ENCODE measurements around the gene SGSM2.

Gene SGSM2

DNA sequence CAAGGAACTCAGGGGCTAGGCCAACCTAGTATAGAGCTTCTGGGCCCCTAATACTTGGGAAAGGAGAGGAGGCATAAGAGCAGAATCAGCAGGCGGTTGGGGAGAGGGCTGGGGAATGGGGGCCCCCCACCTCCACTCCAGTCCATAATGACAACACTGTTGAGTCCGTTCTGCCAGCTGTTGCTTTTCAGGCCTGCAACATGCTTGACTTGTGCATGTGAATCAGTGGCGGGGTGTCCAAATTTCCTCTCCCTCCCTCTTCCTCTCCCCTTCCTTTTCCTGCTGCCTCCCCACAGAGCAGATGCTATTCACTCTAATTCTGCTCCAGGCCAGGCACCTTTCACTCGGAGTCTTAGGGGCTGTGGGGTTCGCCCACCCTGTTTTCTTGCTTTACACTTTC lies 31.7 kb downstream of the SGSM2 start:
- no peak for DNase-seq

DNA sequence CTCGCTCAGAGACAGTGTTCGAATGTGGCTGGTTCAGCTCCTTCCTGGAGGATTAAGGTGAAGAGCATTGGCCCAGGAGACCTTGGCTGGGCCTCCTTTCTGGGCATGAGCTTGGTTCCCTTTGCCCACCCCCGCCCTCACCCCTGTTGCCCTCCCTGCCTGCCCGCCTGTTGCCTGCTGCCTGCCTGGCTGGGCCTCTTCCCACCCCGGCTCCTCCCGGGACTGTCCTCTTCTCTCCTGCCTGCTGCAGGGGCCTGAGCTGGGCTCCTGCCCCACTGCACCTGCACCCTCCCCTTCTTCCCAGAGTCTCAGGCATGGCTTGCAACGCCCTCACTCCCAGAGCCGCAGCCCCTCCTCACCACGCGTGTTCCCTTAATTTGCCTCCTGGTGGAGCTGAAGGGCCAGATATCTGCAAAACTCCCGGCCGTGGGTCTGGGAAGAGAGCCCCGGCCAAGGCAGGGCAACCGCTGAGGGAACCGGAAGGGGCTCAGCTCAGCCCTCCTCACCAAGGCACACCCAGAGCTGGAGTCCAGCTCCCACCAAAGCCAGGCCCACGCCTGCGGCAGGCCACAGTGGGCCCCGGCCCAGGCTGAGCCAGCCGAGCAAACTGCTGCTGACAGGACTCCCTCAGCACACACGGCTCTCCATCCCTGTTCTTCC lies 32.4 kb downstream of the SGSM2 start:
- DNase-seq: no peak

DNA sequence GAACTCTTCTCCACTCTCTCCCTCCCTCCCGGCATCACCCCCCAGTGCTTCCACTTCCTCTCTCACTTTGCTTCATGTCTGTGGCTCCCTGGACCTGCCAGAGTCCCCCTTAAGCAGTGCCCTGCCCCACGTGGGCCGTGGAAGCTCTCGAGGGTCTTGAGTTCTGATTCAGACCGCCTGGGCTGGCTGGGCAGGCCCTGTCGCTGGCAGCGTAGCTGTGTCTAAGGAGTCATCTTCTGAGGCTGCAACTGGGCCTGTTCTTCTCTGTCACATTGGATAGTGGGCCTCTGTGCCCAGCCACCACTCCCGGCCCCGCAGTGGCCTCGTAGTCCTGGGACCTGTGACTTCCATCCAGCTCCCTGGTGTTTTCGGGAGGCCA lies 32.9 kb downstream of the SGSM2 start:
- no peak for DNase-seq

DNA sequence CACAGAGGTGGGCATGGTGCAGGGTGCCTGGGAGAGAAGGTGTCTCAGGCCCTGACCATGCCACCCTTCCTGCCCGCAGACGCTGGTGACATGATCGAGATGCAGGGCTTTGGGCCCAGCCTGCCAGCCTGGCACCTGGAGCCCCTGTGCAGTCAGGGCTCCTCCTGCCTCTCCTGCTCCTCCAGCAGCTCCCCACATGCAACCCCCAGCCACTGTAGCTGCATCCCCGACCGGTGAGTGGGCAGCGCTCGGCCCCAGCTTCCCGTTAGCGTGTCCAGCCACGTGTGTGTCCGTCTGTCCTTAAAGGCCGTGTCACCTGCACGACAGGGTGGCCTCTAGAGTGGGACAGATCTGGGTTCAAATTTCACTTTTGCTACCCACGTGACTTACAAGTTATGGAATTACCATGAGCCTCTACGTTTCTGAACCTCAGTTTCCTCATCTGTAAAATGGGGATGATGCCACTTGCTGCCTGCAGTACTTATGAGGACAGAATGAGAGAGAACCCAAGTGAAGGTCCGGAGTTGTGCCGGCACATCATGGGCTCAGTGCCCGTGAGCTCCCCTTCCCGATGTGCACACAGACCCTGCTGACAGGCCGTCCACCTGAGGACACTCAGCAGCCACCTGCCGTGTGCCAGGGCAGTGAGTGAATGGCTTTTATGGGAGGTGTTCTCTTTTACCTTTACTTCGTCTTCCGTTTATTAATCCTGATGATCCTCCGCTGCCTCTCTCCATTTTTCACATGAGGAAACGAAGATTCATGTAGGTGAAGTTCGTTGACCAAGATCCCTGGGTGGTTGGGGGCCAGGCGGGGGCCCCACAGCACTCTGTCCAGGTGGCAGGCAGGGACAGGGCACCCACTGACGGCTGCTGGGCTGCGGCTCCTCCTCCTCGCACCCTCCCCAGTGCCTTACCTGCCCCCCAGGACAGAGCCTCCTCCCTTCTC lies 34.2 kb downstream of the SGSM2 start:
- no peak for DNase-seq

DNA sequence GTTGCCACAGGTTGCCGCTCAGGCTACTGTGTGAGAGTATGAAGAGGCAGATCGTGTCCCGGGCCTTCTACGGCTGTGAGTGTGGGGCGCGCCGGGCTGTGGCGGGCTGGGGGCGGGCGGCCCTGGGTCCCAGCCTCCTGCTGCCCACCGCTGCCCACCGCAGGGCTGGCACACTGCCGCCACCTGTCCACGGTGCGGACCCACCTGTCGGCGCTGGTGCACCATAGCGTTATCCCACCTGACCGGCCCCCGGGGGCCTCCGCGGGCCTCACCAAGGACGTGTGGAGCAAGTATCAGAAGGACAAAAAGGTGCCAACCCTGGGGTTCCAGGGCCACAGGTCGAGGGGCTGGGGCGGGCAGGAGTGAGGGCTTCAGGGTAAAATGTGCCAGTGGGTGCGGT lies 34.9 kb downstream of the SGSM2 start:
- DNase-seq: no peak

DNA sequence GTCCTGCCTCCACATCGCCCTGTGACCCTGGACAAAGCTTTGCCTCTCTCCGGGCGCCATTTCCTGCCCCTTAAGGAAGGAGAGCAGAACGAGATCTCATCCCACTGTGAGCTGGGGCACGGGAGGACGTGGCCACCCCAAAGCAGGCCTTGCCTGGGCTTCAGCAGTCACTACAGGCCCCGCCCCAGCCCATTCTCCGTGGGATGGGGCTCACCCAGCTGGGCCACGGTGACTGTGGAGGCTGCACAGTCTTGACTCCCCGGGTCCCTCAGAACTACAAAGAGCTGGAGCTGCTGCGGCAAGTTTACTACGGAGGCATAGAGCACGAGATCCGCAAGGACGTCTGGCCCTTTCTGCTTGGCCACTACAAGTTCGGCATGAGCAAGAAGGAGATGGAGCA lies 35.4 kb downstream of the SGSM2 start:
- no peak for DNase-seq

DNA sequence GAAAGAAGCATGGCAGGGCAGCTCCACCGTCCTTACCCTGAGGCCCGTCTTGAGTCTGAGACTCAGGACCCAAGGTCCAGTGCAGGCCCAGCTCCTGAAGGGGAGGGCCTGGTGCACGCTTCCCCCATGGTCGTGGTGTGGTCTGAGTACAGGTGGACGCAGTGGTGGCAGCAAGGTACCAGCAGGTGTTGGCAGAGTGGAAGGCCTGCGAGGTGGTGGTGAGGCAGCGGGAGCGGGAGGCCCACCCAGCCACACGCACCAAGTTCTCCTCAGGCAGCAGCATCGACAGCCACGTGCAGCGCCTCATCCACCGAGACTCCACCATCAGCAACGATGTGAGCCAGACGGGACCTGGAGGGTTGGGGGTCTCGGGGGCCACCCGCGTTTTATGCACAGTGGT lies 35.9 kb downstream of the SGSM2 start:
- no peak for DNase-seq

DNA sequence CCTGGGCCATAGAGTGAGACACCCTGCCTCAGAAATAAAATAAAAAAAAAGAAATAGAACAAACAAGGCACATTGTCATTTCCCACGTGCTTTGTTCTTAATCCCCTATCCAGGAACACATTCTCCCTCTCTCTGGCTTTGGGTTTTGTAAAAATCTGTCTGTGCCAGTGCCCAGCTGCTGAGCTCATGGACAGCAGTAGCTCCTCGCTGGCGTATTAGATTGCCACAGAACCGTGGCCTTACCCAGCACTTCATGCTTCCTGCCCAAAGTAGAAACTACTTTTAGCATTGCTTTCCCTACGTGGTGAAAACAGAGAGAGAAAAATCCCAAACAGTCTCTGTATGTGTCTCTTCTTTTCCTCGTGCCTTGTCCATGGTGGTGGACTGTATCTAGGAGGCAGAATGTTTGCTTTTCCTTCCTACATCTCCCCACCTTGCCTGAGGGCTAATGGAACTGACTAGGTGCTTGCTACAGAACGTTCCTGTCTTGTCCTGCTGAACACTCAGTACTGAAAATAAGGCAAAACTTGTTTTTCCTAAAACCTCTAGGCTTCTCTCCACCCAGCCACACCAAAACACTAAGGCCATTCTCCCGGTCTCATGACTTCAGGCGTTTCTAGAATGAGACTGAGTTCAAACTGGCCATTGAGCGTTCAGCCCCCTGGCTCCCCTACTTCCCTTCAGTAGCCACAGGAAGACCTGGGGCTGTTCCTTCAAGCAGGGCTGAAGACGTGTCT lies 37.4 kb downstream of the SGSM2 start:
- DNase-seq: no peak

DNA sequence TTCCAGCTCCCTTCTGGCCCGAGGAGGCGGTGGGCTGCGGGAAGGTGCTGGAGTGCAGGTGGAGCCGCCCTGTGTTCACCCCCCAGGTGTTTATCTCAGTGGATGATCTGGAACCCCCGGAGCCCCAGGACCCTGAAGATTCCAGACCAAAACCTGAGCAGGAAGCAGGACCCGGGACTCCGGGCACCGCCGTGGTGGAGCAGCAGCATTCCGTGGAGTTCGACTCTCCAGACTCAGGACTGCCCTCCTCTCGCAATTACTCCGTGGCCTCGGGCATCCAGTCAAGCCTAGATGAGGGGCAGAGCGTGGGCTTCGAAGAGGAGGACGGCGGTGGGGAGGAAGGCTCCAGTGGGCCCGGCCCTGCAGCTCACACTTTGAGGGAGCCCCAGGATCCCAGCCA lies 38.1 kb downstream of the SGSM2 start:
- no peak for DNase-seq

DNA sequence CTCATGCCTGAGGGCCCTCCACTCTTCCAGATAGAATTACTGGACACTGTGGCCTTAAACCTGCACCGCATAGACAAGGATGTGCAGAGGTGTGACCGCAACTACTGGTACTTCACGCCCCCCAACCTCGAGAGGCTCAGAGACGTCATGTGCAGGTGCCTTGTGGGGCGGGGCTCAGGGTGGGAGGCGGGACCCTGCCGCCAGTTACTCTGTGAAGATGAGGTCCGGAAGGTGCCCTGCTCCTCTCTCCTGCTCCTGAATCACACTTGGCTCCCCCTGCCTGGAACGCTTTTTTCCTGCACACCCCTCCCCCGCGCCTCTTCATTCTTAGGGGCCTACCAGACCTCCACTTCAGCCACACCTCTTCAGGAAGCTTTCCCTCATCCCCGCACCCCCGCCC lies 38.8 kb downstream of the SGSM2 start:
- DNase-seq: no peak

DNA sequence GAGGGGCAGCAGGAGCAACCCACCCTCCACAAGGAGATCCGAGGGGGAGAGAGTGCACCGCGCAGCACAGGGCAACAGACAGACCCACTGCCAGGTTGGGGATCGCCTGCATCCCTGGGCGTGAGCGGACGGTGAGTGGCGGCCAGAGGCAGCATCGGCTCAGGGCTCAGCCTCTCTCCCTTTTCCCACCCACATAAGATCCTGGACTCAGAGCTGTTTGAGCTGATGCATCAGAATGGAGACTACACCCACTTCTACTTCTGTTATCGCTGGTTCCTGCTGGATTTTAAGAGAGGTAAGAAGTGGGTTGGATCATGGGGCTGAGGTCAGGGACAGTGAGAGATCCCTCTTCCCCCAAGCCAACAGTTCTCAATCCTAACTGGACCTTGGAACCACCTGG lies 40.4 kb downstream of the SGSM2 start:
- DNase-seq: no peak

DNA sequence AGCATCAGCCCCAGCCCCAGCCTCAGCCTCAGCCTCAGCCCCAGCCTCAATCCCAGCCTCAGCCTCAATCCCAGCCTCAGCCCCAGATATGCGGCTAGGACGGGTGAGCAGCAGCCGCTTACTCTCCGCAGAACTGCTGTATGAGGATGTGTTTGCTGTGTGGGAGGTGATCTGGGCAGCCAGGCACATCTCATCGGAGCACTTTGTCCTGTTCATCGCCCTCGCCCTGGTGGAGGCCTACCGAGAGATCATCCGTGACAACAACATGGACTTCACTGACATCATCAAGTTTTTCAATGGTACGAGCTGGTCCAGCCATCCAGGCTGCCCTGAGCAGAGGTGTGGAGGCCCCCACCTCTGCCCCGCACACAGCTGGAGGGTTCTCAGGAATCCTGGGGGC lies 41.6 kb downstream of the SGSM2 start:
- no peak for DNase-seq

DNA sequence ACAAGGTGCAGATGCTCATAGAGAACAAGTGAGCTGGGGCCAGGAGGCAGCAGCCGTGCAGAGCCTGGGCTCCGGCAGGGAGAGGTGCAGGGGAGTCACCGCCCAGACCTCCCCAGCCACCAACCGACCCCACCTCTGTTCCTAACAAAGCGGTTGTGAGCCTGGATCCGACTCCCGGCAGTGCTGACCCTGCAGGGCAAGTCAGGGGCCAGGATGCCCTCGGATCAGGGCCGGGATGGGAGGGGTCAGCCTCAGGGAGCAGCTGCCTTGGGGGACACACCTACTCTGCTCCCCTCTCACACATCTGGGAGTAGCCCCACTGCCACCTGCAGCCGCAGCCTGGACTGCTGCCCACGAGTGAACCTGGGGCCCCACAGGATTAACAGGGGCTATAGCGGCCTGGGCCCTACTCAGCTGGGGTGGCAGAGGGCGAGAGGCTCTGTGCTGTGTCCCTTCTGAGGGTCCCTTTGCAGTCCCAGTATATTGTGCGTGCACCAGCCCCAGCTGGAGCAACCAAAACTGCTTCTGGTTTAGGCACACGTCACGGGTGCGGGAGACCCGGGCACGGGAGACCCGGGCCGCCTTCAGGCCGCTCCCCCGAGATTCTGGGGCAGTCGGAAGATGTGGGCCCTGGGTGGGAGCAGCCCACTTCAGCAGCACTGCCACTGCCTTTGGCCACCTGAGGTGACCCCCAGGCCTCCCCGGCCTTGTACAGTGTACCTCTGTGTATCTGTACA lies 42.4 kb downstream of the SGSM2 start:
- DNase-seq: no peak

DNA sequence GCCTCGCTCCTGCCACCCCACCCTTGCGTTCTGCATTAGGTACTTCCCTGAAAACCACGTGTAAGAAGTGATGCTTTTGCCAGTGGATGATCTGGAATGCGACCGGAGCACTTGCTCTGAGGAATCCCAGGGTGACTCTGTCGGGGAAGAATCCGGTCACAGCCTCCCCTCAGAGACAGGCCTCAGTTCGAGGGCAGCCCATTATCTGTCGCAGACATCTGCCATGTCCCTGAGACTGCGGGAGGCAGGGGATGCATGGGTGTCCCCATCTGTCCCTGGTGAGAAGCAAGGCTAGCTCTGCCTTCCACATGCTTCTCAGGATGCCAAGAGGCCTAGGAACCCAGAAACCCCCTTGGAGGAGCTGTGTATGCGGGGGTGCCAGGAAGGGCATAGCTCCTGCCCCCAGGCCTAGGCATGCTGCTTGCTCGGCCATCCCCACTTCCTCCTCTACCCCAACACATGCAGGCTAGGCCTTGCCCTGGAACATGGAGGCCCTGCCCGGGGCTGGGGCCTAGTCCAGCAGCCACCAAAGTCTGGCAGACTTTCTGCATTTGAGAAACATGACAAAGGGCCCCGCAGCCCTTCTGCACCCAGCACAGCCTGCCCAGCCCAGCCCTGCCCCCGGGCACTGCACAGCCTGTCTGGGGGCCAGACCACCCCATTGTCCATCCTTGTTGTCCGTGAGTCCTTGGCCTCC lies 43.1 kb downstream of the SGSM2 start:
- no peak for DNase-seq

DNA sequence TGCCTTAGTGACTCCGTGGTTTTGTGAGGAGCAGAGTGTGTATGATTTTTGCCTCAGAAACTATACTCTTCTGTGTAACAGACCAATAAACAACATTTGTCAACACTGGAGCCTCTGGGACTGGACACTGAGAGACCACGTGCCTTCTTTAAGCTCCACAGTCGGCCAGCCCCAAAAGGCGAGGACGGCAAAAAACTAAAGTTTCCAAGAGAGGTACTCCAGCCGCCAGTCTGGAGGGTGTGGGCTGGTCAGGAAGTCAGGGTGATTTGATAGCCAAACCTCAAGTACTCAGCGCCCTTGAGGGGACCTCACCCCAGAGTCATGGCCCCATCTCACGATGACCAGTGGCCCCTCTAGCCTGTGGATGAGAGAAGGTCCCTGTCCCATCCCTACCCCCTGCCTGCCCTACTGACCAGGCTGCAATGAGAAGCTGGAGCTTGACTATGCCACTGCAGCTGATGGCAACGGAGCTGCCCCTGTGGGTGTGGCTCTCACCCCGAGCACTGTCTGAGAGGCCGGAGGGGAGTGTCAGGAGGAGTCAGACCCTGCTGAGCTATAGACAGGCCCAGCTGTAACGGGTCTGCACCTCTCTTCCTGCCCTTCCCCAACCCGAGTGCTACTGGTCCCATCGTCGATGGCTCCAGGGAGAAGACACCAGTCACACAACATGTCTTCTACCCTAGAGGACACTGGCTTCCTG lies 43.8 kb downstream of the SGSM2 start:
- no peak for DNase-seq

DNA sequence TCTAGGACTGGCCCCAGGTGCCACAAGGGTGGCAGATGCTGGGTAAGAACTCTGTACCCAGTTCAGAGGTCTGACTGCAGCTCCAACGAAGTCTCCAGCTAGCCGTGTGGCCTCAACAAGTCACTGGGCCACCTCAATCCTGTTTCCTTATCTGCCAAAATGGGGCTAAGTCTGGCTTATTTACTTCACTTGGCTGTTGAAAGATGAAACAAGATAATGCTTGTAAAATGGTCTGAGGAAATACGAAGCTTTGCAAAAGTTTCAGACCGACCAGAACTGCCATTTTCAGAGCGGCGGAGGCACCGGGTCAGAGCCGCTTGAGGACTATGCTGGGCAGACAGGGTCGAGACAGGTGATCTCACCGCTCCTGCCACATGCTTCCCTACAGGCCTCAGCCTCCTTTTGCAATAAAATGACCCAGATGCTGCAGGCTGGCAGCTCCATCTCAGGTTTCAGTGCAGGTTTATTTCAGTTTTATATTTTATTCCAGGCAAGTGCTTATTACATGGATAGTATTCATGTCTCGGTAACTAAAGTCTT lies 46.4 kb downstream of the SGSM2 start:
- no peak for DNase-seq

DNA sequence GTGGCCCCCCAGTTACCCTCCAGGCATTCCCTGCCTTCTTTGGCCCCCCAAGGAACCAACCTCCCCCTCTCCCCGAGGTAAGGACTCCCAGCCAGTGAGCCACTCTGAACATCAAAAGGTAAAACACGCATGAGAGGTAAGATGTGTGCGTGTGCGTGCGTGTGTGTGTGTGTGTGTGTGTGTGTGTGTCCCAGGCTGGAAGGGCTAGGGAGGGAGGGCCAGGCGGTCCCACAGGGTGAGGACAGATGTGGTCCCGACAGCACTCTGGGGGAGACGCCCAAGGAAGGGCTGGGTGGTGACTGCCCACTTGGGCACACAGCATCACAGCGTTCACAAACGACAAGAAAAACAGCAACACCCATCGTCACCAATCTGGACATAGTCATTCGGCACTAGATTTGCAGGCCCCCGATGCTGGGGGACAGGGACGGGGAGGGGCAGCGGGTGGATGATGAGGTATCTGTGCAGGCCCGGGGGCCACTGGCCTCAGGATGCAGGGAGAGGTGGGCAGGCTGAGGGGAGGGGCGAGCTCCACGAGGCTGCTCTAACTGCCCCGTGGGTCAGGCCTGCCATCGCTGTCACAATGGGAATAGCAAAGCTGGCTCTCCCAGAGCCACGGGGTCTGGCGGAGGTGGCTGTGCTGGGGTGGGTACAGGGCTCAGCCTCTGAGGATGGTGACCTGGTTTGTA lies 47.3 kb downstream of the SGSM2 start:
- no peak for DNase-seq

DNA sequence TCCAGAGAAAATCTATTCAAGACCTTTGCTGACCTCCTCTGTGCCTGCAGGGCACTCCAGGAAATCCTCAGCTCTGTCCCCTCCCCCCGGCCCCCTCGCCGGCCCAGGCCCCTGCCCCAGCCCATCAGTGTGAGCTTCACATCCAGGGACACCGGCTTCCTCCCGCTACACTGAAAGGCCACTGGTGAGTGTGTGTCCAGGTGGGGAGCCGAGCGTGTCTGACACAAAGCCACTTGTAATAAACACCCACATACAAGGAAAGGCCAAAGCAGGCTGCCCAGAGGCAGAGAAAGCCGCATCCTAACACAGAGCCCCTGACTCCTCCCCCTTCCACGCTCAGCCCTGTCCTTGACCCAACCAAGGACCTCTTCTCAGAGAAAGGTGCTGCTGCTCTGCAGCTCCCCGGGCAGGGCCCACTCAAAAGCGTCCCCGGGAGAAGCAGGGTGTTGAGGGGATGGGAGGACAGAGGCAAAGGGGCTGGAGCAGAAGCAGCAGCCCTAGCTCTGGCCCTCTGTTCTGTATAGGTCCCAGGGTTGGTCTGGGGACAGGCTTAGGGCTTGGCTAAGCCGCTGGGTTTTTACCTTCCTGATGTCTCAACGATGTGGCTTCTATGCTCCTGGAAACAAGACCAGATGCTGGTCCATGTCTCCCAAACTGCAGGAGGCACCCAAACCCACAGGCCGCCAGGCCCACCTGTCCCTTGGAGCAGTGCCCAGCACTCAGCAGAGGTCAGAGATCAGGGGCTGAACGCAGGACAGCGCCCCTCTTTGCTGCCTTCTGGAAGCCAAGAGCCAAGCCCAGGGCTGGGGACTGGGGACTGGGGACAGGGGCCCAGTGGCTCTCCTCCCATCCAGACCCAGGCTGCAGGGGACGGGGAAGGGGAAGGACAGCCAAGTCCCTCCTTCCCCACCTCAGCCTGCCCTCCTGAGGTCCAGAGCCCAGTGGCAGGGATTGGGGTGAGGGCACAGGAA lies 48.2 kb downstream of the SGSM2 start:
- no peak for DNase-seq

DNA sequence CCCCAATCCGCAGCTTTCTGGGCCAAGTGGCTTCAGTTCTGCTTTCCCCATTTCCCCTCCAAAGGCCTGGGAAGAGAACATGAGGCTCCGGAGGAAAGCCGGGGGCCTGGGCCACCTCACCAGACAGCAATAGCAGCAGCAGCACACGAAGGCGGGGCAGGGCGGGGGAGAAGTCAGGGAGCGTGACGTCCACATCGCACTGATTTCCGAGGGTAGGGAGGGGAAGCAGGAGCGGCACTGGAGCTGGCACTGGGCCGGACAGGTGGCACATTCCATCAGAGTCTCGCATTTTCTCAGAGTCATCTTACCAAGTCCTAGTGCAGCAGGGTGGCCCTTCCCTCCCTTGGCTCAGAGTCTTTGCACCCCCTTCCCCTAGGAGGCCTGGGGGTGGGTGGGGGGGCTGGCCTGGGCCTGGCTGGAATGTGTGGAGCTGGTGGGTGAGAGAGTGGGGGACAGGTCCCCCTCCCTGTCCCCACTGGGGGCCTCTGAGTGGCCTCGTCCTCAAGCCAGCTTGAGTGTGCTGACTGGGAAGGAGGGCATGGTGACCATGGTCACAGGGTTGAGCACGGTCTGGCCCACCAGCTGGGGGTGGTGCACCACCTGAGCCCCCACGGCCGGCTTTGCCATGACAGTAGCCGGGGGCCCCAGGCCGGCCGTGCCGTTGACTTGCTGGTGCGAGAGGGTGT lies 49.2 kb downstream of the SGSM2 start:
- DNase-seq: no peak
